Esophagus squamous epithelium (tissue), 5 donors: Measurements from ENCODE around the gene GABRR1. TPM values are rescaled to one million over a fixed set of nuclear protein-coding genes. Genes with fewer than 3 reads are reported as not detected.

Experiments
- DNase-seq: peaks from one replicate; lab custom pipeline; 2025; lab: John Stamatoyannopoulos, UW
- H3K27ac ChIP-seq, 4 donors: fragments of 200-600 bp; sonication (generic); one replicate each; pipeline ENCODE4 v1.5.1; 2016 to 2019; ENCODE audit warnings: mild to moderate bottlenecking in 1 of 4
- H3K27me3 ChIP-seq, 4 donors: fragments of 200-600 bp; sonication (generic); 1 replicate in 3 of 4; 2 replicates in 1 of 4; pipeline versions ENCODE4 v1.5.1 to v1.6.0; 2017 to 2021; ENCODE audit warnings: antibody characterized with exemption in 1 of 4
- H3K36me3 ChIP-seq, 3 donors: fragments of 200-600 bp; sonication (generic); one replicate each; pipeline ENCODE4 v1.5.1; 2016 to 2019
- H3K4me1 ChIP-seq, 3 donors: fragments of 200-600 bp; sonication (generic); one replicate each; pipeline ENCODE4 v1.5.1; 2017 to 2019
- H3K4me3 ChIP-seq, 4 donors: fragments of 200-600 bp; sonication (generic); 1 replicate in 3 of 4; 2 replicates in 1 of 4; pipeline ENCODE4 v1.5.1; 2016 to 2019; ENCODE audit warnings: mild to moderate bottlenecking in 2 of 4, moderate library complexity in 1 of 4
- H3K9me3 ChIP-seq, 3 donors: fragments of 200-600 bp; sonication (generic); one replicate each; pipeline ENCODE4 v1.5.1; 2016 to 2019
- CTCF ChIP-seq, 6 experiments: fragments of 450-650 bp in 4 of 6; fragments of 200-600 bp in 2 of 6; sonication (generic) in 2 of 6; IDR thresholded peaks; one replicate each; pipeline ENCODE4 v1.5.1; 2016 to 2019; ENCODE audit warnings: antibody characterized with exemption in 6 of 6, mild to moderate bottlenecking in 4 of 6, moderate library complexity in 4 of 6
- POLR2A ChIP-seq, 4 donors: fragments of 450-650 bp; IDR thresholded peaks; one replicate each; pipeline ENCODE4 v1.6.1; 2017; ENCODE audit warnings: antibody characterized with exemption in 4 of 4, mild to moderate bottlenecking in 4 of 4, moderate library complexity in 3 of 4
- WGBS, 2 donors: methylation state at CpG; one replicate each; pipeline ENCODE4 v1.1.5; 2018; 5-methylcytosine and 5-hydroxymethylcytosine counted together
- intact Hi-C: fragments of 100-400 bp; cut with DNase I; formaldehyde crosslinking; loops from one replicate; pipeline ENCODE4 v1.15.0; 2022
- total RNA-seq, 4 donors: library from RNA; depleted of rRNA; stranded (reverse); fragments of >200 nt; gene quantifications; one replicate each; pipeline ENCODE4 v1.1.0, GENCODE V29; 2016
- donor health status: DM: yes; HTN: yes; CAD: no.

The GABRR1 gene
- total RNA-seq, 4 donors from 2014 or later: 1.5 TPM; not detected in 3

GRCh38 chr6:89212472-89212871, 4.7 kb downstream of the GABRR1 start:
- Histone ChIP-seq H3K4me3 (no peak overlapping the region), H3K4me1 (no peaks in the 10 kb centered on the region), H3K9me3 (no peaks in the 10 kb centered on the region), H3K27ac (no peak overlapping the region), H3K27me3 (no peaks in the 10 kb centered on the region), H3K36me3 (no peaks in the 10 kb centered on the region)
- 48 to 70% methylated on average over 3 to 5 of the region's 5 CpGs for WGBS, 2 donors
- intact Hi-C loops: no loop called here
- TF ChIP-seq POLR2A (IDR thresholded peaks at IDR 0.05) (no peak), CTCF (IDR thresholded peaks at IDR 0.05) (no peak)
- DNase-seq: no peak

- no peak for DNase-seq
- H3K27me3 ChIP-seq: no peaks in the 10 kb centered on the region
- no peak overlapping the region for H3K4me3 ChIP-seq
- TF ChIP-seq POLR2A (IDR thresholded peaks at IDR 0.05) (no peak), CTCF (IDR thresholded peaks at IDR 0.05) (no peak)
- H3K9me3 ChIP-seq: no peaks in the 10 kb centered on the region
- H3K36me3 ChIP-seq: no peaks in the 10 kb centered on the region
- intact Hi-C loops: no loop called here
- 89 to 92% methylated on average over 6 of the region's 6 CpGs for WGBS, 2 donors
- H3K27ac ChIP-seq: no peak overlapping the region
- H3K4me1 ChIP-seq: no peaks in the 10 kb centered on the region
Observed at GRCh38 chr6:89209457-89209856, 7.7 kb downstream of the GABRR1 start.

- intact Hi-C loops: no loop called here
- no peak for TF ChIP-seq CTCF (IDR thresholded peaks at IDR 0.05)
- no peak for TF ChIP-seq POLR2A (IDR thresholded peaks at IDR 0.05)
Observed at GRCh38 chr6:89208551-89208950, 8.6 kb downstream of the GABRR1 start.

GRCh38 chr6:89205819-89206218, 11.3 kb downstream of the GABRR1 start:
- intact Hi-C loops: no loop called here
- Histone ChIP-seq H3K27me3 (no peaks in the 10 kb centered on the region), H3K9me3 (no peaks in the 10 kb centered on the region), H3K27ac (no peak overlapping the region), H3K36me3 (no peaks in the 10 kb centered on the region), H3K4me1 (no peaks in the 10 kb centered on the region), H3K4me3 (no peak overlapping the region)
- no peak for TF ChIP-seq POLR2A (IDR thresholded peaks at IDR 0.05)
- no peak for TF ChIP-seq CTCF (IDR thresholded peaks at IDR 0.05)
- 52 to 53% methylated on average over 3 to 4 of the region's 4 CpGs for WGBS, 2 donors
- no peak for DNase-seq

More at GRCh38 chr6:89208551-89208950, 8.6 kb downstream of the GABRR1 start:
- Histone ChIP-seq H3K4me3 (no peak overlapping the region), H3K27ac (no peak overlapping the region), H3K9me3 (no peaks in the 10 kb centered on the region), H3K4me1 (no peaks in the 10 kb centered on the region), H3K36me3 (no peaks in the 10 kb centered on the region), H3K27me3 (no peaks in the 10 kb centered on the region)
- DNase-seq: no peak
- 46 to 84% methylated on average over 3 to 4 of the region's 4 CpGs for WGBS, 2 donors

- 81 to 83% methylated on average over 11 of the region's 11 CpGs for WGBS, 2 donors
- no peak overlapping the region for H3K27ac ChIP-seq
- no peak for DNase-seq
- no peaks in the 10 kb centered on the region for H3K4me1 ChIP-seq
- intact Hi-C loops: no loop called here
- H3K27me3 ChIP-seq: no peaks in the 10 kb centered on the region
- no peaks in the 10 kb centered on the region for H3K9me3 ChIP-seq
- no peaks in the 10 kb centered on the region for H3K36me3 ChIP-seq
- H3K4me3 ChIP-seq: no peak overlapping the region
- TF ChIP-seq CTCF (IDR thresholded peaks at IDR 0.05) (no peak), POLR2A (IDR thresholded peaks at IDR 0.05) (no peak)
Observed at GRCh38 chr6:89204096-89204495, 13.1 kb downstream of the GABRR1 start.
